Measurements from ENCODE around the gene PTPRG. TPM values are rescaled to one million over a fixed set of nuclear protein-coding genes. Genes with fewer than 3 reads are reported as not detected.

The PTPRG gene
- total and polyA plus RNA-seq, 2 experiments from 2014 or later = 11.5 to 39.6 TPM

GRCh38 chr3:61530355-61530754 lies 31.0 kb upstream of the PTPRG start:
- H3F3A ChIP-seq (ENCODE audit: insufficient read depth) = no peaks in the 10 kb centered on the region
- peaks cover 9% of the 10 kb centered on the region; the same call in 1 of the 2 replicates for H3K27me3 ChIP-seq (replicated peaks; ENCODE audit: insufficient read depth)
- H4K20me1 ChIP-seq (ENCODE audit: insufficient read depth) = no peaks in the 10 kb centered on the region
- no peaks in the 10 kb centered on the region for H3K36me3 ChIP-seq (ENCODE audit: low read depth)
- no peak overlapping the region for H2AFZ ChIP-seq
- H3K4me2 ChIP-seq (ENCODE audit: unreplicated experiment) = no peak overlapping the region
- in situ Hi-C loops (cut with MboI) = no loop called here
- 0 to 3% methylated on average over 1 of the region's 1 CpG for WGBS, 2 experiments (ENCODE audit: low coverage in 1 of 2, low lambda C conversion rate in 2 of 2, missing lambda C conversion rate in 2 of 2)
- no peak overlapping the region for H3K4me3 ChIP-seq
- peak; percentile 41 for DNase-seq
- no peaks in the 10 kb centered on the region for H3K4me1 ChIP-seq (ENCODE audit: insufficient read depth)
- H3K27ac ChIP-seq = no peak overlapping the region
- no peaks in the 10 kb centered on the region for H3K9me2 ChIP-seq (ENCODE audit: insufficient read depth)
- TF ChIP-seq EZH2 (IDR thresholded peaks at IDR 0.05; ENCODE audit: insufficient read depth, poor library complexity, severe bottlenecking) = no peak
- TF ChIP-seq EZH2phosphoT487 (IDR thresholded peaks at IDR 0.05; ENCODE audit: insufficient read depth, low read depth) = no peak
- no peaks in the 10 kb centered on the region for H3K79me2 ChIP-seq (ENCODE audit: insufficient read depth)
- no peaks in the 10 kb centered on the region for H3K9me3 ChIP-seq (ENCODE audit: low read depth)
- H3K9ac ChIP-seq = no peak overlapping the region

- no peaks in the 10 kb centered on the region for H4K20me1 ChIP-seq (ENCODE audit: insufficient read depth)
- in situ Hi-C loops (cut with MboI) = no loop called here
- H3K9me2 ChIP-seq (ENCODE audit: insufficient read depth) = no peaks in the 10 kb centered on the region
- peaks cover 9% of the 10 kb centered on the region; the same call in 1 of the 2 replicates for H3K27me3 ChIP-seq (replicated peaks; ENCODE audit: insufficient read depth)
- H3K27ac ChIP-seq = no peak overlapping the region
- TF ChIP-seq EZH2 (IDR thresholded peaks at IDR 0.05; ENCODE audit: insufficient read depth, poor library complexity, severe bottlenecking) = no peak
- no peak for TF ChIP-seq EZH2phosphoT487 (IDR thresholded peaks at IDR 0.05; ENCODE audit: insufficient read depth, low read depth)
- WGBS, 2 experiments (ENCODE audit: low coverage in 1 of 2, low lambda C conversion rate in 2 of 2, missing lambda C conversion rate in 2 of 2) = 47 to 50% methylated on average over 2 of the region's 2 CpGs
- H3K9ac ChIP-seq = no peak overlapping the region
- no peaks in the 10 kb centered on the region for H3K9me3 ChIP-seq (ENCODE audit: low read depth)
- no peak for DNase-seq
- no peak overlapping the region for H3K4me3 ChIP-seq
- no peaks in the 10 kb centered on the region for H3K79me2 ChIP-seq (ENCODE audit: insufficient read depth)
- H3K4me1 ChIP-seq (ENCODE audit: insufficient read depth) = no peaks in the 10 kb centered on the region
- H3K4me2 ChIP-seq (ENCODE audit: unreplicated experiment) = no peak overlapping the region
- no peaks in the 10 kb centered on the region for H3K36me3 ChIP-seq (ENCODE audit: low read depth)
- H2AFZ ChIP-seq = no peak overlapping the region
- no peaks in the 10 kb centered on the region for H3F3A ChIP-seq (ENCODE audit: insufficient read depth)
Measured at GRCh38 chr3:61531528-61531927, 29.8 kb upstream of the PTPRG start.

- no peak for DNase-seq
- Histone ChIP-seq H3K27me3 (replicated peaks; ENCODE audit: insufficient read depth) (peaks cover 9% of the 10 kb centered on the region; the same call in 1 of the 2 replicates), H3K9me3 (ENCODE audit: low read depth) (no peaks in the 10 kb centered on the region), H3F3A (ENCODE audit: insufficient read depth) (no peaks in the 10 kb centered on the region), H4K20me1 (ENCODE audit: insufficient read depth) (no peaks in the 10 kb centered on the region), H3K4me2 (ENCODE audit: unreplicated experiment) (no peak overlapping the region), H3K79me2 (ENCODE audit: insufficient read depth) (no peaks in the 10 kb centered on the region), H3K9ac (no peak overlapping the region), H3K36me3 (ENCODE audit: low read depth) (no peaks in the 10 kb centered on the region), H3K27ac (no peak overlapping the region), H2AFZ (no peak overlapping the region), H3K9me2 (ENCODE audit: insufficient read depth) (no peaks in the 10 kb centered on the region), H3K4me1 (ENCODE audit: insufficient read depth) (no peaks in the 10 kb centered on the region), H3K4me3 (no peak overlapping the region)
- in situ Hi-C loops (cut with MboI) = no loop called here
- 72 to 73% methylated on average over 13 of the region's 13 CpGs for WGBS, 2 experiments (ENCODE audit: low coverage in 1 of 2, low lambda C conversion rate in 2 of 2, missing lambda C conversion rate in 2 of 2)
- TF ChIP-seq EZH2 (IDR thresholded peaks at IDR 0.05; ENCODE audit: insufficient read depth, poor library complexity, severe bottlenecking) (no peak), EZH2phosphoT487 (IDR thresholded peaks at IDR 0.05; ENCODE audit: insufficient read depth, low read depth) (no peak)
Measured at GRCh38 chr3:61532739-61533500, 28.5 kb upstream of the PTPRG start.

GRCh38 chr3:61535826-61536225 lies 25.5 kb upstream of the PTPRG start:
- 96% methylated on average over 3 of the region's 3 CpGs for WGBS, 2 experiments (ENCODE audit: low coverage in 1 of 2, low lambda C conversion rate in 2 of 2, missing lambda C conversion rate in 2 of 2)
- TF ChIP-seq EZH2 (IDR thresholded peaks at IDR 0.05; ENCODE audit: insufficient read depth, poor library complexity, severe bottlenecking) = no peak
- no peak for TF ChIP-seq EZH2phosphoT487 (IDR thresholded peaks at IDR 0.05; ENCODE audit: insufficient read depth, low read depth)
- no peak overlapping the region for H3K4me3 ChIP-seq

More at GRCh38 chr3:61535826-61536225, 25.5 kb upstream of the PTPRG start:
- Histone ChIP-seq H3K27me3 (replicated peaks; ENCODE audit: insufficient read depth) (peaks cover 6% of the 10 kb centered on the region; the same call in 1 of the 2 replicates), H3K9me2 (ENCODE audit: insufficient read depth) (no peaks in the 10 kb centered on the region), H2AFZ (no peak overlapping the region), H4K20me1 (ENCODE audit: insufficient read depth) (no peaks in the 10 kb centered on the region), H3K4me2 (ENCODE audit: unreplicated experiment) (no peak overlapping the region), H3F3A (ENCODE audit: insufficient read depth) (no peaks in the 10 kb centered on the region), H3K9ac (no peak overlapping the region), H3K27ac (no peak overlapping the region), H3K9me3 (ENCODE audit: low read depth) (no peaks in the 10 kb centered on the region), H3K79me2 (ENCODE audit: insufficient read depth) (no peaks in the 10 kb centered on the region), H3K36me3 (ENCODE audit: low read depth) (no peaks in the 10 kb centered on the region), H3K4me1 (ENCODE audit: insufficient read depth) (no peaks in the 10 kb centered on the region)
- DNase-seq = no peak
- in situ Hi-C loops (cut with MboI) = no loop called here

Data from GM23248 (cell line).